ENCODE measurements around the gene IL22RA1. TPM values are rescaled to one million over a fixed set of nuclear protein-coding genes. Genes with fewer than 3 reads are reported as not detected.

The IL22RA1 gene
- total RNA-seq, 1 experiment from 2014 or later = 0.13 TPM

GRCh38 chr1:24138476-24139221, 4.3 kb downstream of the IL22RA1 start:
- Histone ChIP-seq H3K4me1 (ENCODE audit: insufficient read depth, low read length) (no peaks in the 10 kb centered on the region), H2BK5ac (ENCODE audit: insufficient read length, low read length) (no peak overlapping the region), H3K18ac (ENCODE audit: insufficient read length, low read depth, low read length) (no peak overlapping the region), H4K91ac (ENCODE audit: insufficient read length, low read depth, low read length) (no peak overlapping the region), H2AK5ac (ENCODE audit: insufficient read length, low read length) (no peak overlapping the region), H3K23ac (ENCODE audit: insufficient read length, low read depth, low read length) (no peak overlapping the region), H3K4ac (ENCODE audit: low read depth, low read length) (no peak overlapping the region), H2BK15ac (ENCODE audit: low read depth, low read length) (no peak overlapping the region), H3K14ac (ENCODE audit: insufficient read depth, low read length) (no peak overlapping the region), H3K79me2 (ENCODE audit: insufficient read depth, low read length) (no peaks in the 10 kb centered on the region), H3T11ph (ENCODE audit: low read length) (no peak overlapping the region), H2BK12ac (ENCODE audit: insufficient read length, low read depth, low read length) (no peak overlapping the region), H3K56ac (ENCODE audit: insufficient read length, low read depth, low read length) (no peak overlapping the region), H3K27me3 (ENCODE audit: insufficient read depth, low read length) (no peaks in the 10 kb centered on the region), H2AFZ (ENCODE audit: low read length) (no peak overlapping the region), H4K8ac (replicated peaks; ENCODE audit: insufficient read length, low read depth, low read length) (no peak overlapping the region), H4K20me1 (ENCODE audit: control insufficient read depth, insufficient read depth, insufficient read length) (no peaks in the 10 kb centered on the region), H4K5ac (ENCODE audit: insufficient read length, low read depth, low read length) (no peak overlapping the region), H3K9me3 (ENCODE audit: control insufficient read depth, low read depth, low read length) (no peaks in the 10 kb centered on the region), H2BK120ac (ENCODE audit: low read depth, low read length, poor library complexity, severe bottlenecking) (no peak overlapping the region), H3K4me2 (ENCODE audit: insufficient read depth, insufficient read length, low read length) (no peak overlapping the region), H2BK20ac (ENCODE audit: low read depth, low read length, poor library complexity, severe bottlenecking) (no peak overlapping the region), H3K27ac (ENCODE audit: insufficient read length, low read depth, low read length) (no peak overlapping the region), H3K79me1 (ENCODE audit: insufficient read depth, low read depth, low read length, poor library complexity, severe bottlenecking) (no peaks in the 10 kb centered on the region), H3K9ac (ENCODE audit: extremely low read depth, insufficient read length, low read length) (no peak overlapping the region), H3K23me2 (ENCODE audit: insufficient read length, low read depth, low read length, poor library complexity, severe bottlenecking) (no peaks in the 10 kb centered on the region)
- TF ChIP-seq CTCF (conservative IDR thresholded peaks at IDR 0.05) = no peak
- Mint-ChIP-seq H3K27ac (no peak overlapping the region), H3K36me3 (ENCODE audit: insufficient read depth in 1 of 3, low read depth in 3 of 3) (no peaks in the 10 kb centered on the region), H3K9me3 (no peaks in the 10 kb centered on the region), H3K4me1 (peaks cover 9 to 14% of the 10 kb centered on the region in 2 experiments), H3K4me3 (no peak overlapping the region), H3K27me3 (ENCODE audit: low read depth) (peaks cover 2% of the 10 kb centered on the region)
- no CpG with 5 or more reads among the region's 13 CpGs for WGBS (ENCODE audit: extremely low coverage, insufficient read length, low lambda C conversion rate)
- DNase-seq = no peak

Data from H9 (cell line).